Articular chondrocyte of knee joint (primary cell): ENCODE results near the gene DHRS12. TPM values are rescaled to one million over a fixed set of nuclear protein-coding genes. Genes with fewer than 3 reads are reported as not detected.

Source experiments
- total RNA-seq: library from RNA; depleted of rRNA; stranded (reverse); fragments of >200 nt; gene quantifications from 2 replicates; pipeline ENCODE4 v1.2.3, GENCODE V29; 2012

Gene DHRS12
- total RNA-seq, result 4.3 and 6.4 TPM in 2 replicates

GRCh38 chr13:51803422-51804294 is at the start of gene DHRS12:
TSS of gene DHRS12 (minus strand) at chr13:51804163. CDS start at chr13:51799659, 4,504 bp downstream.

GRCh38 chr13:51844862-51845573 is 41.1 kb upstream of the DHRS12 start, which contains the start of gene TMEM272:
TSS of gene TMEM272 (minus strand) at chr13:51845177. CDS start at chr13:51838530, 6,647 bp downstream.

Other genes with a start within 250 kb of the DHRS12 start
- 4.9 and 5.1 TPM in 2 replicates for gene WDFY2, start 219.7 kb downstream of the DHRS12 start, total RNA-seq
- not detected in 2 replicates for gene TMEM272, start 41.0 kb upstream of the DHRS12 start, total RNA-seq
- gene CCDC70, start 57.8 kb upstream of the DHRS12 start, total RNA-seq, result not detected in 2 replicates
- 1.8 and 1.9 TPM in 2 replicates for gene ATP7B, start 207.3 kb upstream of the DHRS12 start, total RNA-seq
- 33.3 and 46.0 TPM in 2 replicates for gene ALG11, start 208.2 kb upstream of the DHRS12 start, total RNA-seq
- 19.2 and 20.1 TPM in 2 replicates for gene UTP14C, start 220.5 kb upstream of the DHRS12 start, total RNA-seq